GM19193 (cell line): ENCODE measurements around the gene CEP41.

Source experiments
- POLR2A ChIP-seq: IDR thresholded peaks from 4 replicates; pipeline ENCODE4 v1.6.1; 2011; ENCODE audit not compliant: insufficient read depth, insufficient read length; ENCODE audit errors: extremely low read depth

CEP41 gene

GRCh38 chr7:130364451-130364850 is 76.4 kb downstream of the CEP41 start:
- TF ChIP-seq POLR2A = no peak

- no peak for TF ChIP-seq POLR2A
These were observed 77.6 kb downstream of the CEP41 start for GRCh38 chr7:130363026-130363847.

- no peak for TF ChIP-seq POLR2A
These were observed 78.5 kb downstream of the CEP41 start for GRCh38 chr7:130362251-130362816.

- TF ChIP-seq POLR2A = no peak
These were observed 79.1 kb downstream of the CEP41 start for GRCh38 chr7:130361681-130362080.

GRCh38 chr7:130360518-130360917 is 80.3 kb downstream of the CEP41 start:
- TF ChIP-seq POLR2A = no peak

- no peak for TF ChIP-seq POLR2A
These were observed 81.4 kb downstream of the CEP41 start for GRCh38 chr7:130359276-130359857.

GRCh38 chr7:130358471-130358870 is 82.3 kb downstream of the CEP41 start:
- TF ChIP-seq POLR2A = no peak

GRCh38 chr7:130356876-130357611 is 83.8 kb downstream of the CEP41 start:
- no peak for TF ChIP-seq POLR2A

GRCh38 chr7:130356121-130356875 is 84.5 kb downstream of the CEP41 start:
- no peak for TF ChIP-seq POLR2A

GRCh38 chr7:130353196-130353595 is 87.6 kb downstream of the CEP41 start:
- TF ChIP-seq POLR2A = no peak

- TF ChIP-seq POLR2A = no peak
These were observed 88.4 kb downstream of the CEP41 start for GRCh38 chr7:130352194-130353074.

GRCh38 chr7:130351791-130352090 is 89.1 kb downstream of the CEP41 start:
- TF ChIP-seq POLR2A = no peak

GRCh38 chr7:130350945-130351790 is 89.6 kb downstream of the CEP41 start:
- no peak for TF ChIP-seq POLR2A
